B cell (primary cell): ENCODE results near the gene SPACA7. TPM values are rescaled to one million over a fixed set of nuclear protein-coding genes. Genes with fewer than 3 reads are reported as not detected.
A peak's percentile ranks its signal among the peaks of the same experiment; 100 is the strongest.

Source experiments
- ATAC-seq: fragments of 200-7000 bp; cut with Tn5 transposase; one replicate; pipeline ENCODE4 v1.10.0; 2021; ENCODE audit warnings: low read depth, mild to moderate bottlenecking, moderate number of reproducible peaks, moderate library complexity
- CTCF ChIA-PET: fragments of 350-600 bp; sonication (Branson Sonifier 250); formaldehyde crosslinking; loops from one replicate; lab custom pipeline; 2021; ENCODE audit warnings: antibody characterized with exemption, inconsistent platforms; lab: Charles Lee
- POLR2A ChIA-PET: fragments of 350-600 bp; sonication (Branson Sonifier 250); formaldehyde crosslinking; loops from one replicate; lab custom pipeline; 2021; ENCODE audit warnings: antibody characterized with exemption; lab: Charles Lee
- DNase-seq: peaks from one replicate; pipeline ENCODE4 v3.0.0; 2013
- H2AFZ ChIP-seq: 2 replicates; pipeline ENCODE4 v1.6.1; 2012; ENCODE audit warnings: mild to moderate bottlenecking, low read depth, low read length; ENCODE audit not compliant: insufficient read depth, poor library complexity, severe bottlenecking
- H3K27ac ChIP-seq, 2 donors: 1 replicate in 1 of 2; 2 replicates in 1 of 2; pipeline ENCODE4 v1.5.1; 2012 to 2013; ENCODE audit warnings: low read length in 2 of 2, mild to moderate bottlenecking in 2 of 2, moderate library complexity in 1 of 2
- H3K27me3 ChIP-seq, 4 experiments: fragments of 200-600 bp in 1 of 4; sonication (generic) in 1 of 4; replicated peaks in 1 of 4; 1 replicate in 2 of 4; 2 replicates in 2 of 4; pipeline versions ENCODE4 v1.6.1 to v1.7.0; 2013 to 2016; ENCODE audit warnings: low read length in 3 of 4, mild to moderate bottlenecking in 2 of 4, mixed read lengths in 1 of 4, moderate library complexity in 1 of 4; ENCODE audit not compliant: insufficient read depth in 4 of 4, control insufficient read depth in 3 of 4; ENCODE audit errors: control extremely low read depth in 1 of 4
- H3K36me3 ChIP-seq, 2 experiments: replicated peaks in 1 of 2; 1 replicate in 1 of 2; 2 replicates in 1 of 2; pipeline versions ENCODE4 v1.6.1 to v1.7.1; 2013; ENCODE audit warnings: low read length in 1 of 2; ENCODE audit not compliant: insufficient read depth in 2 of 2, control insufficient read depth in 1 of 2; ENCODE audit errors: control extremely low read depth in 1 of 2, extremely low read depth in 1 of 2
- H3K4me1 ChIP-seq, 2 donors: fragments of 200-600 bp in 1 of 2; sonication (generic) in 1 of 2; 1 replicate in 1 of 2; 2 replicates in 1 of 2; pipeline versions ENCODE4 v1.5.1 to v1.6.1; 2013 to 2017; ENCODE audit warnings: low read length in 2 of 2; ENCODE audit not compliant: control insufficient read depth in 2 of 2, insufficient read depth in 2 of 2
- H3K4me2 ChIP-seq: replicated peaks from 2 replicates; pipeline ENCODE3; 2012; ENCODE audit warnings: mild to moderate bottlenecking, low read depth, low read length; ENCODE audit not compliant: poor library complexity, severe bottlenecking
- H3K4me3 ChIP-seq, 5 experiments: fragments of 200-600 bp in 1 of 5; sonication (generic) in 1 of 5; 1 replicate in 3 of 5; 2 replicates in 2 of 5; pipeline versions ENCODE4 v1.5.1 to v1.7.0; 2011 to 2016; ENCODE audit warnings: low read length in 4 of 5, mild to moderate bottlenecking in 4 of 5, low read depth in 2 of 5, control low read depth in 1 of 5, moderate library complexity in 1 of 5; ENCODE audit not compliant: insufficient read depth in 1 of 5; ENCODE audit errors: control extremely low read depth in 1 of 5, extremely low read depth in 1 of 5
- H3K79me2 ChIP-seq: fragments of 200-600 bp; sonication (generic); one replicate; pipeline ENCODE4 v1.6.0; 2016; ENCODE audit warnings: low read length; ENCODE audit not compliant: control insufficient read depth, insufficient read depth
- H3K9ac ChIP-seq: fragments of 200-600 bp; sonication (generic); 2 replicates; pipeline ENCODE4 v1.6.1; 2017; ENCODE audit warnings: mild to moderate bottlenecking, low read length, moderate library complexity
- H3K9me3 ChIP-seq, 3 donors: one replicate each; pipeline versions ENCODE4 v1.6.1 to v1.7.1; 2013; ENCODE audit warnings: low read length in 2 of 3; ENCODE audit not compliant: control insufficient read depth in 2 of 3, insufficient read depth in 1 of 3; ENCODE audit errors: control extremely low read depth in 1 of 3
- H4K20me1 ChIP-seq: 2 replicates; pipeline ENCODE4 v1.6.0; 2012; ENCODE audit warnings: mild to moderate bottlenecking, low read length; ENCODE audit not compliant: insufficient read depth, control insufficient read depth, poor library complexity, severe bottlenecking
- H3K27ac Mint-ChIP-seq: one replicate; pipeline ENCODE4 v1.8.0; 2021; ENCODE audit warnings: mixed read lengths
- H3K27me3 Mint-ChIP-seq: one replicate; pipeline ENCODE4 v1.8.0; 2021; ENCODE audit warnings: mixed read lengths
- H3K4me1 Mint-ChIP-seq: one replicate; pipeline ENCODE4 v1.8.0; 2021; ENCODE audit warnings: mixed read lengths
- H3K4me3 Mint-ChIP-seq: one replicate; pipeline ENCODE4 v1.8.0; 2021; ENCODE audit warnings: mixed read lengths
- H3K9me3 Mint-ChIP-seq: one replicate; pipeline ENCODE4 v1.8.0; 2022; ENCODE audit warnings: mixed read lengths; ENCODE audit not compliant: insufficient read depth
- CTCF ChIP-seq: fragments of 200-600 bp; IDR thresholded peaks from one replicate; pipeline ENCODE4 v1.8.0; 2022; ENCODE audit warnings: antibody characterized with exemption, mild to moderate bottlenecking
- EZH2 ChIP-seq: IDR thresholded peaks from 2 replicates; pipeline ENCODE4 v1.6.1; 2012; ENCODE audit warnings: borderline replicate concordance, low read depth, mild to moderate bottlenecking, moderate library complexity, low read length; ENCODE audit not compliant: insufficient read depth, poor library complexity, severe bottlenecking
- WGBS: methylation state at CpG from one replicate; pipeline ENCODE4 v1.1.5; 2013; ENCODE audit warnings: missing lambda C conversion rate; ENCODE audit not compliant: insufficient coverage; 5-methylcytosine and 5-hydroxymethylcytosine counted together
- intact Hi-C: fragments of 100-400 bp; cut with micrococcal nuclease; formaldehyde crosslinking; loops from one replicate; pipeline ENCODE4 v1.10.0; 2022
- polyA plus RNA-seq: library from polyadenylated mRNA; depleted of rRNA; stranded (reverse); fragments of >200 nt; gene quantifications from 2 replicates; pipeline ENCODE4 v1.2.3, GENCODE V29; 2012
- total RNA-seq, 2 donors: library from RNA; stranded (reverse); fragments of 120-200 nt in 1 of 2; gene quantifications; 1 replicate in 1 of 2; 2 replicates in 1 of 2; pipeline versions ENCODE4 v1.2.3 to v1.2.4, GENCODE V29; 2013 to 2022

SPACA7 gene
- total and polyA plus RNA-seq, 2 donors (not counting 1 experiment from before 2014, with no cell fraction given): not detected

- ChIA-PET CTCF (interaction anchor here (0.8 kb wide), 1 partner anchor 1987 kb away, joined by 4 read pairs; no protein-coding TSS in a partner anchor), POLR2A (no interaction called here)
- no peak overlapping the region for H3K4me3 Mint-ChIP-seq
- H3K9me3 ChIP-seq: peaks cover 0 to 8% (median 3%) of the 10 kb centered on the region in 3 donors
- WGBS: 27% methylated on average over 28 of the region's 31 CpGs
- H3K27ac ChIP-seq: no peak overlapping the region
- intact Hi-C loops: no loop called here
- H3K27ac Mint-ChIP-seq: no peak overlapping the region
- no peaks in the 10 kb centered on the region for H3K36me3 ChIP-seq
- TF ChIP-seq CTCF (no peak), EZH2 (no peak)
- no peaks in the 10 kb centered on the region for H3K79me2 ChIP-seq
- no peaks in the 10 kb centered on the region for H3K4me1 Mint-ChIP-seq
- H3K9ac ChIP-seq: no peak overlapping the region
- peaks cover 0 to 8% (median 0%) of the 10 kb centered on the region in 4 experiments for H3K27me3 ChIP-seq
- no peaks in the 10 kb centered on the region for H4K20me1 ChIP-seq
- DNase-seq: no peak
- H3K27me3 Mint-ChIP-seq: peaks cover 20% of the 10 kb centered on the region
- H3K4me2 ChIP-seq: no peak overlapping the region
- no peak overlapping the region for H2AFZ ChIP-seq
- peaks cover under 1% of the 10 kb centered on the region for H3K9me3 Mint-ChIP-seq
- H3K4me1 ChIP-seq: no peaks in the 10 kb centered on the region
- no peak for ATAC-seq
- H3K4me3 ChIP-seq: no peak overlapping the region
Measured at GRCh38 chr13:112443191-112443994, 67.2 kb downstream of the SPACA7 start.

GRCh38 chr13:112443995-112444311 lies 67.8 kb downstream of the SPACA7 start:
- Mint-ChIP-seq H3K27me3 (peaks cover 21% of the 10 kb centered on the region), H3K4me3 (no peak overlapping the region), H3K9me3 (no peaks in the 10 kb centered on the region), H3K27ac (no peak overlapping the region), H3K4me1 (no peaks in the 10 kb centered on the region)
- no peaks in the 10 kb centered on the region for H3K4me1 ChIP-seq
- no peaks in the 10 kb centered on the region for H3K79me2 ChIP-seq
- H3K4me2 ChIP-seq: no peak overlapping the region
- H3K27ac ChIP-seq: no peak overlapping the region
- DNase-seq: no peak
- no peak overlapping the region for H2AFZ ChIP-seq
- no peak overlapping the region for H3K9ac ChIP-seq
- H3K27me3 ChIP-seq: peaks cover 0 to 8% (median 0%) of the 10 kb centered on the region in 4 experiments
- H4K20me1 ChIP-seq: no peaks in the 10 kb centered on the region
- 4% methylated on average over 10 of the region's 10 CpGs for WGBS
- TF ChIP-seq EZH2 (no peak), CTCF (peak; percentile 24)
- intact Hi-C loops: no loop called here
- peaks cover 0 to 8% (median 0%) of the 10 kb centered on the region in 3 donors for H3K9me3 ChIP-seq
- H3K36me3 ChIP-seq: no peaks in the 10 kb centered on the region
- CTCF ChIA-PET: no interaction called here
- POLR2A ChIA-PET: no interaction called here
- H3K4me3 ChIP-seq: no peak overlapping the region
- ATAC-seq: no peak
